K562 (cell line): Measurements from ENCODE around the gene SLC9A1. TPM values are rescaled to one million over a fixed set of nuclear protein-coding genes. Genes with fewer than 3 reads are reported as not detected.

Experiments used
- ARID3A ChIP-seq: IDR thresholded peaks from 2 replicates; pipeline ENCODE4 v1.6.1; 2012; ENCODE audit warnings: low read depth, low read length, improper control_type of control experiment, borderline replicate concordance
- BCOR ChIP-seq: fragments of 450-650 bp; IDR thresholded peaks from 2 replicates; pipeline ENCODE4 v1.6.1; 2016
- BMI1 ChIP-seq: fragments of 150-350 bp; IDR thresholded peaks from 2 replicates; pipeline ENCODE4 v1.6.1; 2014; ENCODE audit warnings: low read length
- CBX2 ChIP-seq: fragments of 200-600 bp; sonication (generic); IDR thresholded peaks from one replicate; pipeline ENCODE4 v1.6.1; 2012; ENCODE audit warnings: mild to moderate bottlenecking, low read length, inconsistent platforms; ENCODE audit not compliant: insufficient read depth, poor library complexity, severe bottlenecking
- E2F8 ChIP-seq: fragments of 450-650 bp; IDR thresholded peaks from 2 replicates; pipeline ENCODE4 v1.7.1; 2018; ENCODE audit warnings: mild to moderate bottlenecking, low read depth; ENCODE audit not compliant: partially characterized antibody
- FOXA3 ChIP-seq, 2 experiments: fragments of 450-650 bp in 1 of 2; sonication (generic) in 1 of 2; formaldehyde crosslinking; IDR thresholded peaks in 1 of 2; conservative IDR thresholded peaks in 1 of 2; 2 replicates each; pipeline versions ENCODE4 v1.4.0 to v1.8.0; 2020 to 2022; ENCODE audit warnings: mild to moderate bottlenecking in 2 of 2, missing genetic modification reagents in 1 of 2
- GTF2F1 ChIP-seq: IDR thresholded peaks from 2 replicates; pipeline ENCODE4 v1.6.1; 2011; ENCODE audit warnings: low read depth, low read length, improper control_type of control experiment
- KAT2B ChIP-seq: IDR thresholded peaks from one replicate; pipeline ENCODE4 v1.6.1; 2012; ENCODE audit warnings: low read depth, mild to moderate bottlenecking, control low read depth, inconsistent platforms, low read length, moderate library complexity
- MTA2 ChIP-seq: fragments of 450-650 bp; IDR thresholded peaks from 2 replicates; pipeline ENCODE4 v1.6.1; 2016; ENCODE audit warnings: low read depth
- TCFL5 ChIP-seq: fragments of 250-450 bp; sonication (Bioruptor Pico); conservative IDR thresholded peaks from 2 replicates; pipeline ENCODE4 v1.6.1; 2021; ENCODE audit warnings: mild to moderate bottlenecking, moderate library complexity, matching md5 sums
- U2AF2 ChIP-seq: fragments of 200-400 bp; formaldehyde crosslinking; optimal IDR thresholded peaks from 2 replicates; pipeline ENCODE3; 2017; ENCODE audit warnings: low read depth, mild to moderate bottlenecking, low read length
- ZC3H11A ChIP-seq: IDR thresholded peaks from 2 replicates; pipeline ENCODE4 v1.6.1; 2012; ENCODE audit warnings: low read depth, low read length, improper control_type of control experiment
- ZNF316 ChIP-seq: fragments of 450-650 bp; IDR thresholded peaks from 2 replicates; pipeline ENCODE4 v1.6.1; 2016
- polyA plus RNA-seq, 8 experiments: library from polyadenylated mRNA; depleted of rRNA in 4 of 8; stranded (reverse) in 5 of 8; unstranded in 3 of 8; fragments of >200 nt; fragmentation: Nextera tagmentation in 2 of 8; fragmentation: Illumina TruSeq in 1 of 8; extraction: Ambion mirVana in 2 of 8; extraction: Trizol in 1 of 8; gene quantifications; 2 replicates each; pipeline versions ENCODE4 v1.2.1 to v1.2.3, GENCODE V29; 2011 to 2014; ENCODE audit warnings: inconsistent platforms in 1 of 8, missing spikeins in 1 of 8
- total RNA-seq, 7 experiments: library from RNA; depleted of rRNA in 6 of 7; stranded (reverse); fragments of >200 nt in 6 of 7; fragmentation: Illumina TruSeq in 2 of 7; extraction: Trizol in 2 of 7; gene quantifications; 2 replicates each; pipeline versions ENCODE4 v1.2.1 to v1.2.3, GENCODE V29; 2011 to 2021; ENCODE audit warnings: low replicate concordance in 1 of 7
- TF ChIP-seq, protein P1 (sequence below): fragments of 450-650 bp; formaldehyde crosslinking; IDR thresholded peaks from 2 replicates; pipeline ENCODE4 v1.4.0; 2020; ENCODE audit warnings: mild to moderate bottlenecking, moderate library complexity
- TF ChIP-seq, protein P2 (sequence below): sonication (generic); formaldehyde crosslinking; IDR thresholded peaks from 2 replicates; pipeline ENCODE4 v1.9.0; 2022; ENCODE audit warnings: mild to moderate bottlenecking, missing genetic modification reagents
- TF ChIP-seq, protein P3 (sequence below), 3 experiments: IDR thresholded peaks in 2 of 3; conservative IDR thresholded peaks in 1 of 3; 2 replicates each; pipeline ENCODE4 v1.5.1; 2011 to 2012; ENCODE audit warnings: low read length in 3 of 3, mild to moderate bottlenecking in 3 of 3, control low read depth in 2 of 3, improper control_type of control experiment in 1 of 3, inconsistent platforms in 1 of 3, low read depth in 1 of 3, mixed read lengths in 1 of 3, moderate library complexity in 1 of 3; ENCODE audit not compliant: insufficient read depth in 2 of 3

The SLC9A1 gene
- total and polyA plus RNA-seq, 9 of the 15 experiments (the other 6 are each of a cell fraction or from before 2014, with no cell fraction given), result 0.59 to 14.4 (median 2.0) TPM

DNA sequence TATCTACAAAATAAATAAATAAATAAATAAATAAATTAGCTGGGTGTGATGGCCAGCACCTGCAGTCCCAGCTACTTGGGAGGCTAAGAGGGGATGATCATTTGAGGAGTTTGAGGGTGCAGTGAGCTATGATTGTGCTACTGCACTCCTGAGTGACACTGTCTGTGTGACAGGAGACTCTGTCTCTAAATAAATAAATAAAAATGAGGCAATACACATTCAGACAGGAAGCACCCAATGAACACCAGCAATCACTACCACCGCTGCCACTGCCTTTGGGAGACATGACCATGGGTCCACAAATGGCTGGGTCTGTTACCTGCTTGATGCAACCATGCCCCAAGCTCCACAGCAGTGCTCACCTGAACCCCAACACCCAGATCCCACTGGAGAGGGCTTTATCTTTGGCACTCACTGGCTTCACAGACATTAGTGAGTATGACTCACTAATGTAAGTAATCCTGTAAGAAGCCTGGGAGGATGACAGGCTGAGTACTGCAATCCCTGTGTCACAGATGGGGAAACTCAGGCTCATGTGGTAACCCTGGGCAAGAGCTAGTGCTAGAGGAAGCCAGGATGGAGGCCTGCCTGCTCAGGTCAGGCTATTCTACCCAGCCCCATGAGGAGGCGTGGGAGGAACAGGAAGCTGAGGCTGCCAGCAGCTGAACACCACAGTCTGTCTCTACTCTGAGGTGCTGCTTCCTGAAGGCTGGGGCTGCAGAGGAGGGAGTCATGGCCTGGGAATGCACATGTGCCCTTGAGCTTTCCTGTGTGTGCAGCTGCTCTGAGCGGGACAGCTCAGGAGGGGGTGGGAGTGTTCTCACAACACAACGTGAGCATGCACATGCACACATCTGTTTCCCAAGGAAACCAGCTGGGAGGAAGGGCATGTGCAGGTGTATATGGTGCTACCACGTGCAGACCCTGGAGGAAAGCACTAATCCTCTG lies 43.0 kb downstream of the SLC9A1 start (continued):
- TF ChIP-seq, protein P1, sequence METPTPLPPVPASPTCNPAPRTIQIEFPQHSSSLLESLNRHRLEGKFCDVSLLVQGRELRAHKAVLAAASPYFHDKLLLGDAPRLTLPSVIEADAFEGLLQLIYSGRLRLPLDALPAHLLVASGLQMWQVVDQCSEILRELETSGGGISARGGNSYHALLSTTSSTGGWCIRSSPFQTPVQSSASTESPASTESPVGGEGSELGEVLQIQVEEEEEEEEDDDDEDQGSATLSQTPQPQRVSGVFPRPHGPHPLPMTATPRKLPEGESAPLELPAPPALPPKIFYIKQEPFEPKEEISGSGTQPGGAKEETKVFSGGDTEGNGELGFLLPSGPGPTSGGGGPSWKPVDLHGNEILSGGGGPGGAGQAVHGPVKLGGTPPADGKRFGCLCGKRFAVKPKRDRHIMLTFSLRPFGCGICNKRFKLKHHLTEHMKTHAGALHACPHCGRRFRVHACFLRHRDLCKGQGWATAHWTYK (CRISPR knock-in tag), result peak; percentile 75; the same call in 1 of the 2 replicates
- no peak for TF ChIP-seq ARID3A
- TF ChIP-seq, protein P2, sequence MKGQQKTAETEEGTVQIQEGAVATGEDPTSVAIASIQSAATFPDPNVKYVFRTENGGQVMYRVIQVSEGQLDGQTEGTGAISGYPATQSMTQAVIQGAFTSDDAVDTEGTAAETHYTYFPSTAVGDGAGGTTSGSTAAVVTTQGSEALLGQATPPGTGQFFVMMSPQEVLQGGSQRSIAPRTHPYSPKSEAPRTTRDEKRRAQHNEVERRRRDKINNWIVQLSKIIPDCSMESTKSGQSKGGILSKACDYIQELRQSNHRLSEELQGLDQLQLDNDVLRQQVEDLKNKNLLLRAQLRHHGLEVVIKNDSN (CRISPR knock-in tag), result peak; percentile 51
- TF ChIP-seq FOXA3 (CRISPR knock-in tag; conservative IDR thresholded peaks at IDR 0.05 in 1 of 2, IDR thresholded peaks at IDR 0.05 in 1 of 2), result no peak
- TF ChIP-seq MTA2, result no peak
- no peak for TF ChIP-seq U2AF2
- no peak for TF ChIP-seq KAT2B
- TF ChIP-seq ZNF316, result no peak
- no peak for TF ChIP-seq CBX2
- no peak for TF ChIP-seq GTF2F1
- no peak for TF ChIP-seq BCOR
- no peak for TF ChIP-seq E2F8
- TF ChIP-seq TCFL5 (CRISPR knock-in tag), result no peak
- TF ChIP-seq ZC3H11A, result no peak
- TF ChIP-seq BMI1, result no peak
- TF ChIP-seq, protein P3, sequence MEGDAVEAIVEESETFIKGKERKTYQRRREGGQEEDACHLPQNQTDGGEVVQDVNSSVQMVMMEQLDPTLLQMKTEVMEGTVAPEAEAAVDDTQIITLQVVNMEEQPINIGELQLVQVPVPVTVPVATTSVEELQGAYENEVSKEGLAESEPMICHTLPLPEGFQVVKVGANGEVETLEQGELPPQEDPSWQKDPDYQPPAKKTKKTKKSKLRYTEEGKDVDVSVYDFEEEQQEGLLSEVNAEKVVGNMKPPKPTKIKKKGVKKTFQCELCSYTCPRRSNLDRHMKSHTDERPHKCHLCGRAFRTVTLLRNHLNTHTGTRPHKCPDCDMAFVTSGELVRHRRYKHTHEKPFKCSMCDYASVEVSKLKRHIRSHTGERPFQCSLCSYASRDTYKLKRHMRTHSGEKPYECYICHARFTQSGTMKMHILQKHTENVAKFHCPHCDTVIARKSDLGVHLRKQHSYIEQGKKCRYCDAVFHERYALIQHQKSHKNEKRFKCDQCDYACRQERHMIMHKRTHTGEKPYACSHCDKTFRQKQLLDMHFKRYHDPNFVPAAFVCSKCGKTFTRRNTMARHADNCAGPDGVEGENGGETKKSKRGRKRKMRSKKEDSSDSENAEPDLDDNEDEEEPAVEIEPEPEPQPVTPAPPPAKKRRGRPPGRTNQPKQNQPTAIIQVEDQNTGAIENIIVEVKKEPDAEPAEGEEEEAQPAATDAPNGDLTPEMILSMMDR (IDR thresholded peaks at IDR 0.05 in 2 of 3, conservative IDR thresholded peaks at IDR 0.05 in 1 of 3; ENCODE audit: insufficient read depth in 2 of 3, low read depth in 1 of 3, low read length in 3 of 3), result peak; percentile 39 to 71 (median 40); a peak in 3 of 6 replicates
